ENCODE results near the gene SERPINB8. TPM values are rescaled to one million over a fixed set of nuclear protein-coding genes. Genes with fewer than 3 reads are reported as not detected.

The SERPINB8 gene
- total RNA-seq, 1 donor from 2014 or later = 4.2 TPM

- no peak for TF ChIP-seq CTCF (IDR thresholded peaks at IDR 0.05; ENCODE audit: partially characterized antibody, unreplicated experiment)
- Mint-ChIP-seq H3K27me3 (ENCODE audit: unreplicated experiment) (peaks cover 2% of the 10 kb centered on the region), H3K4me1 (ENCODE audit: low read depth, unreplicated experiment) (peaks cover 5% of the 10 kb centered on the region), H3K36me3 (ENCODE audit: unreplicated experiment) (no peaks in the 10 kb centered on the region), H3K4me3 (ENCODE audit: unreplicated experiment) (no peak overlapping the region), H3K9me3 (ENCODE audit: unreplicated experiment) (peaks cover 5% of the 10 kb centered on the region), H3K27ac (ENCODE audit: unreplicated experiment) (no peak overlapping the region)
- no peak for DNase-seq
These were observed 58.2 kb downstream of the SERPINB8 start for GRCh38 chr18:64027931-64028695.

- Mint-ChIP-seq H3K4me3 (ENCODE audit: unreplicated experiment) (no peak overlapping the region), H3K27me3 (ENCODE audit: unreplicated experiment) (peaks cover 2% of the 10 kb centered on the region), H3K27ac (ENCODE audit: unreplicated experiment) (no peak overlapping the region), H3K4me1 (ENCODE audit: low read depth, unreplicated experiment) (peaks cover 5% of the 10 kb centered on the region), H3K9me3 (ENCODE audit: unreplicated experiment) (peaks cover 4% of the 10 kb centered on the region), H3K36me3 (ENCODE audit: unreplicated experiment) (no peaks in the 10 kb centered on the region)
- no peak for DNase-seq
- TF ChIP-seq CTCF (IDR thresholded peaks at IDR 0.05; ENCODE audit: partially characterized antibody, unreplicated experiment) = no peak
These were observed 59.2 kb downstream of the SERPINB8 start for GRCh38 chr18:64029096-64029495.

GRCh38 chr18:64031411-64031810 lies 61.5 kb downstream of the SERPINB8 start:
- no peak for TF ChIP-seq CTCF (IDR thresholded peaks at IDR 0.05; ENCODE audit: partially characterized antibody, unreplicated experiment)
- Mint-ChIP-seq H3K36me3 (ENCODE audit: unreplicated experiment) (no peaks in the 10 kb centered on the region), H3K4me3 (ENCODE audit: unreplicated experiment) (no peak overlapping the region), H3K9me3 (ENCODE audit: unreplicated experiment) (peaks cover 4% of the 10 kb centered on the region), H3K4me1 (ENCODE audit: low read depth, unreplicated experiment) (peaks cover 5% of the 10 kb centered on the region), H3K27ac (ENCODE audit: unreplicated experiment) (no peak overlapping the region), H3K27me3 (ENCODE audit: unreplicated experiment) (peaks cover 2% of the 10 kb centered on the region)
- DNase-seq = no peak

- H3K27ac Mint-ChIP-seq (ENCODE audit: unreplicated experiment) = no peak overlapping the region
- no peak overlapping the region for H3K4me3 Mint-ChIP-seq (ENCODE audit: unreplicated experiment)
- H3K9me3 Mint-ChIP-seq (ENCODE audit: unreplicated experiment) = peaks cover 2% of the 10 kb centered on the region
- no peak for DNase-seq
- H3K4me1 Mint-ChIP-seq (ENCODE audit: low read depth, unreplicated experiment) = peaks cover 5% of the 10 kb centered on the region
- no peaks in the 10 kb centered on the region for H3K36me3 Mint-ChIP-seq (ENCODE audit: unreplicated experiment)
- H3K27me3 Mint-ChIP-seq (ENCODE audit: unreplicated experiment) = no peaks in the 10 kb centered on the region
- no peak for TF ChIP-seq CTCF (IDR thresholded peaks at IDR 0.05; ENCODE audit: partially characterized antibody, unreplicated experiment)
These were observed 62.4 kb downstream of the SERPINB8 start for GRCh38 chr18:64032312-64032711.

GRCh38 chr18:64037812-64038414 lies 68.0 kb downstream of the SERPINB8 start:
- no peaks in the 10 kb centered on the region for H3K4me1 Mint-ChIP-seq (ENCODE audit: low read depth, unreplicated experiment)
- H3K27me3 Mint-ChIP-seq (ENCODE audit: unreplicated experiment) = no peaks in the 10 kb centered on the region
- DNase-seq = no peak
- peaks cover 3% of the 10 kb centered on the region for H3K9me3 Mint-ChIP-seq (ENCODE audit: unreplicated experiment)
- H3K36me3 Mint-ChIP-seq (ENCODE audit: unreplicated experiment) = peaks cover 8% of the 10 kb centered on the region
- TF ChIP-seq CTCF (IDR thresholded peaks at IDR 0.05; ENCODE audit: partially characterized antibody, unreplicated experiment) = peak; percentile 86
- H3K4me3 Mint-ChIP-seq (ENCODE audit: unreplicated experiment) = no peak overlapping the region
- H3K27ac Mint-ChIP-seq (ENCODE audit: unreplicated experiment) = no peak overlapping the region
